Keratinocyte (primary cell): Measurements from ENCODE around the gene NDUFA12.

Source experiments
- EZH2 ChIP-seq: IDR thresholded peaks from one replicate; pipeline ENCODE4 v1.6.1; 2012; ENCODE audit warnings: inconsistent platforms, mild to moderate bottlenecking, low read length, moderate library complexity
- TF ChIP-seq, protein P1 (sequence below), 3 experiments: IDR thresholded peaks in 1 of 3; conservative IDR thresholded peaks in 1 of 3; optimal IDR thresholded peaks in 1 of 3; 2 replicates in 2 of 3; 3 replicates in 1 of 3; pipeline versions ENCODE3 to v1.5.1; 2011; ENCODE audit warnings: low read length in 3 of 3, mild to moderate bottlenecking in 3 of 3, moderate library complexity in 2 of 3, control low read depth in 1 of 3, inconsistent platforms in 1 of 3; ENCODE audit not compliant: insufficient read depth in 2 of 3; ENCODE audit errors: extremely low read depth in 1 of 3

DNA sequence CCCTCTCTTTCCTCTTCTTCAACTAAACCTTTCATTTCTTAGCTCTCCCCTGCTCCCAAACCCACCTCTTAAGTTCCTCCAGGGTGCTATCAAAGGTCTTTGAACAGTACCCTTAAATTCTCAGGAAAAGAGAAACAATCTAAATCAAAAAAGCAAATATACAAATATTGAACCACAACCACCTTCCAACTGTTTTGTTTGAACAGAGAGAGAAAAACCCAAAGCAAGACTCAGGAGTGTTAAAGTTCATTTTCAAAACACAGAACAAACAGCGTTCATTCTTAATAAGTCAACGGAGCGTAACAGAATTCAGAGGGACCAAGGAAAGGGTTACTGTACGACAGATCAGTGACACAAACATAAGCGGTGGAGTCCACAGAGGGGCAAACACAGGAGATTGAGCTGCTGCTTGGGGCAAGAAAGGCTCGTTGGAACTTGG lies 73.3 kb downstream of the NDUFA12 start:
- TF ChIP-seq, protein P1, sequence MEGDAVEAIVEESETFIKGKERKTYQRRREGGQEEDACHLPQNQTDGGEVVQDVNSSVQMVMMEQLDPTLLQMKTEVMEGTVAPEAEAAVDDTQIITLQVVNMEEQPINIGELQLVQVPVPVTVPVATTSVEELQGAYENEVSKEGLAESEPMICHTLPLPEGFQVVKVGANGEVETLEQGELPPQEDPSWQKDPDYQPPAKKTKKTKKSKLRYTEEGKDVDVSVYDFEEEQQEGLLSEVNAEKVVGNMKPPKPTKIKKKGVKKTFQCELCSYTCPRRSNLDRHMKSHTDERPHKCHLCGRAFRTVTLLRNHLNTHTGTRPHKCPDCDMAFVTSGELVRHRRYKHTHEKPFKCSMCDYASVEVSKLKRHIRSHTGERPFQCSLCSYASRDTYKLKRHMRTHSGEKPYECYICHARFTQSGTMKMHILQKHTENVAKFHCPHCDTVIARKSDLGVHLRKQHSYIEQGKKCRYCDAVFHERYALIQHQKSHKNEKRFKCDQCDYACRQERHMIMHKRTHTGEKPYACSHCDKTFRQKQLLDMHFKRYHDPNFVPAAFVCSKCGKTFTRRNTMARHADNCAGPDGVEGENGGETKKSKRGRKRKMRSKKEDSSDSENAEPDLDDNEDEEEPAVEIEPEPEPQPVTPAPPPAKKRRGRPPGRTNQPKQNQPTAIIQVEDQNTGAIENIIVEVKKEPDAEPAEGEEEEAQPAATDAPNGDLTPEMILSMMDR (optimal IDR thresholded peaks at IDR 0.05 in 1 of 3, IDR thresholded peaks at IDR 0.05 in 1 of 3, conservative IDR thresholded peaks at IDR 0.05 in 1 of 3; ENCODE audit: extremely low read depth in 1 of 3, insufficient read depth in 2 of 3, low read length in 3 of 3) = no peak
- no peak for TF ChIP-seq EZH2
